GM23248 (cell line): ENCODE results near the gene SPINK7.

Experiments used
- EZH2 ChIP-seq: fragments of 200-600 bp; sonication (generic); IDR thresholded peaks from 2 replicates; pipeline ENCODE4 v1.6.1; 2018; ENCODE audit warnings: antibody characterized with exemption, mild to moderate bottlenecking; ENCODE audit not compliant: insufficient read depth, poor library complexity, severe bottlenecking
- EZH2phosphoT487 ChIP-seq: fragments of 200-600 bp; sonication (generic); IDR thresholded peaks from 2 replicates; pipeline ENCODE4 v1.6.1; 2018; ENCODE audit warnings: antibody characterized with exemption, moderate library complexity, mild to moderate bottlenecking, low read depth; ENCODE audit not compliant: insufficient read depth

DNA sequence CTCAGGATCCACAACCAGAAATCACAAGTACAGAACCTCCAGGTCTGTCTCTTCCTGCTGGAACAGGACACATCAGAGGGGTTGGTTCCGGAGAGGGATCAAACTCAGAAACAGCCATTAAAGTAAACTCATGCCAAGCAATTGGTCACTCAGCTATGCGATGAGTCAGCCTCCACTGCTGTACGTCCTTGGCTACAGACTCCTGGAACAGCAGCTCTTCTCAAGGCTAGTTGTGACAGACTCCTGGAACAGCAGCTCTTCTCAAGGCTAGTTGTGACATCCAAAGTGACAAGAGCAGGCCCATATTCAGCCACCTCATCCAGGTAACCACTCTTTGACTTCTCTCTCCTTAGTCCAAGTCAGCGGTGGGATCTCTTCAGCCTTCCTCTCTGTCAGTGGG lies 43.7 kb upstream of the SPINK7 start, which contains the start of gene SPINK13:
- TF ChIP-seq EZH2 (no peak), EZH2phosphoT487 (no peak)
